Measurements from ENCODE around the gene NTM.
"Not testable (repeated sequence)": the region's sequence is repeated elsewhere in the genome, so short reads cannot be mapped to it uniquely, and the experiment has no call there.

The NTM gene

DNA sequence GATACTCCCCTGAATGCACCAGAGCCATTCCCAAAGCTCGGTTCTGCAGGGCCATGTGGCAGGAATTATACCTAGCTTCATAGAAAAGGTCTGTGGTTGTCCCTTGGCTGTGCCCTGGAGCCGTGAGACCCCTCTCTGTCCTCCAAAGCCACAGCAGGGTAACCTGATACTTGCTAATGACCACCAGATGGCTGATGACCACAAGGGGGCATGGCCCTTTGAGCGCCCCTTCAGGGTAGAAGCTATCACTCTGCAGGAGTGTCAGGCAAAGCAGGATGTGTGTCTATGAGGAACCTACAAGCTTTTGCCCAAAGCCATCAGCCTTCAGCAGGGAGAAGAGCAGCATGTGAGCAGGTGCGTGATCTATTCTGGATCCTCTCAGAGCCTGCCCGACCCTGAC lies 95.3 kb downstream of the NTM start:
- DNase-seq = no peak

DNA sequence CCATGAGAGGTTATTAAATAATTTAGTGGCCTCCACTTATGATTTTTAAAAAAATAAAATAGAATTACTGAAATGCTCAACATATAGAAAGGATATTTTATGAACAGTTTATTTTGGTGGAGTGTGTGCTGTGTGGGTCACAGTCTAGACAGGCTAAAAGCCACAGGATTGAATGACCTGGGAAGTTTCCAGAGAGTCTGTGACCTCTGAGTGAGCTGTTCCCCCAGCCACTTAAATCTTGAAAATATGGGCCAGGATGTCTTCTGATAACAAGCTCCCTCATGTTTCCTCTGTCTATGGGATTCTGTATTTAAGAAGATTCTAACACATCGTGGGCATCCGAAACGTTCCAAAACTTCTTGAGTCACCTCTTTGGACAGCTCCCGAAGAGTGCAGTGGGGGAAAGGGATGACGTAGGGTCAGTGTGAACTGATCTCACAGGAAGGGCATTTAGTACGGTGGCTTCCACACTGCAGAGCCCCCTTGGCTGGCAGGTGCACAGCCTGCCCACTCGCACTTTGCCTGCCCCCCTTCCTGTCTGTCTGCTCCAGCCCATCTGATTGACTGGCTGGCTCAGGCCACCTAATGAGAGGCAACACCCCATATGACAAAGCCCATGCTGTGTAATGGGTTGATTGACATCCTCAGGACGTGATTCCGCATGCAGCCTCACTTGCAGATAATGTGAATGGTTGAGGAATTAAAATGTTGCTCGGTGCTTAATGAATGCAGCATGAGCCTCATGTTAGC lies 97.4 kb downstream of the NTM start:
- no peak for DNase-seq

DNA sequence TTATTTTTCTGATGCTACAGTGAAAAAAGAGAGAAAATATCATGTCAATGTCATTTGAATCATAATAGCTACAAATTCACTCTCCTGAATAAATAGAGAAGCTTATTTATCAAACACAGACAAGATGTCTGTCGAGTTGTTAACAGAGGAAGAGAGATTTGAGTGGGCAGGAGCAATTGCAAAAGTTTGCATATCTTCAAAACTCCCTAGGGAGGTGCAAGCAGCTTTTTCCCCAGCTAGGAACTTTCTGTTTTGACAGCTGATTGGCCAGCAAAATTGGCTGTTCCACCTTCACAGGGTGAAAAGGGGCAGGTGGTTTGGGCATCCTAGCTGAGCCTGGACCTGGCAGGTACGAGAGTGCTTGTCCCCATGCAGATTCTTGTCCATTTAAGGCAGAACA lies 98.2 kb downstream of the NTM start:
- no peak for DNase-seq

DNA sequence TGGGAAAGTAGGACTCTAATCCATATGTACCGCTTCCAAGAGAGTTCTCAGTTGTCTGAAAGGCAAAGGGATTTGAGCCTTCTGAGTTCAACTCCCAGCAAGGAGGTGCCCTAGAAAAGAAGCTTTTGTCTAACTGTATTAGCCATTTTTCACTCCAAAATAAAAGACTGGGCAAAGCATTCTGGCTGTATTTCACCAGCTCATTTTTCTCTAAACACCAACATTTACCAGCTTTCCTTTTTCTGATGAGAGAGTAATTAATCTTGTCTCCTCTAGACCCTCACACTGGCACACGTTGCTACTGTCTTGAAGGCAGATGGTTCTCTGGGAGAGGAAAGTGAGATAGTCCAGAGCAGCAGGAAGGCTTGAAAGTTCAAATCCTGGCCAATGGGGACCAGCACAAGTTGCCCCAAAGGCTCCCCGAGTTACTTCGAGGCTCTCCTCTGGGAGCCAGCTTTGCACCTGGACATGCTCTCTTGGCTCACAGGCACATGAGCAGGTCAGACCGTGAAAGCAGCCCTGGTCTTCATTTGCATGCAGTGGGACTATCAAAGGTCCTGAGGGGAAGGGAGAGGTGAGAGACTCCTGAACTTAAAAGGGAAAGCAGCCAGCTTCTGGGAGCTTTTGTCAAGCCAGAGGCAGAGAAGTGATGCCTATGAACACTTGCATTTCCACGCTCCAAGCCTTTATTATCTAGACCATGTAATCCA lies 100.0 kb downstream of the NTM start:
- no peak for DNase-seq

DNA sequence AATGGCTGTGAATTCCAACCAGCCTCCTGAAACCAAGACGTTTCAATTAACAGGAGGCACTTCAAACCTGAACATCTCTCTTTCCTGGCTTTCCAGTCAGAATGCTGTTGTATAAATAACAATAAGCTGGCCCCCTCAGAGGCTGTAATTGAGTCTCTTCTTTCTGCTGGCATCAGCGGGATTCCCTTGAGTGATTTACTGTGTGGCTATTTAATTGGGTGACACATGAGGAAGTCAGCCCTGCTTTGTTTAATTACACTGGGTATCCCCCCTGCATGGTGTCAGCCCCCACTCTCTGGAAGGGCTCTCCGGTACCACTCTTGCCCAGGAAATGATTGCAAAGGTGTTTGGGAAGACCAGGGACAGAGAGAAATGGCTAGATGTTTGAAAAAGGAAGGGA lies 101.6 kb downstream of the NTM start:
- DNase-seq = no peak

DNA sequence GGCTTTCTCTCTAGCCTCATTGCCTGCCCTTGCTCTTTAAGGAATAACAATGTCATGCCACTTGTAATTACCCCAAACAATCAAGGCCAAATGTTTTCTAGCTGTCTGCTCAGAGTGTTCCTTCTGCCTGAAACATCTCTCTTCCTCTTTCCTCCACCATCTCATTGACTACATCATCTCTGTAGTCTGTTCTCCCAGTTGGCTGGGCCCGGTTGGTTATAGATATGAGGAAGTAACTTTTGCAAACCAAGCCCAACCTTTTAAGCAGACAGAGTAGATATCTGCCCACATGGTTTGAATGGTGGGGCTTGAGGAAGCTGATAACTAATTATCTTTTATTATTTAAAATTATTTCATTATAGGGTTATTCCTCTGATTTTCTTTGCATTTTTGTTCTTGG lies 104.5 kb downstream of the NTM start:
- no peak for DNase-seq

DNA sequence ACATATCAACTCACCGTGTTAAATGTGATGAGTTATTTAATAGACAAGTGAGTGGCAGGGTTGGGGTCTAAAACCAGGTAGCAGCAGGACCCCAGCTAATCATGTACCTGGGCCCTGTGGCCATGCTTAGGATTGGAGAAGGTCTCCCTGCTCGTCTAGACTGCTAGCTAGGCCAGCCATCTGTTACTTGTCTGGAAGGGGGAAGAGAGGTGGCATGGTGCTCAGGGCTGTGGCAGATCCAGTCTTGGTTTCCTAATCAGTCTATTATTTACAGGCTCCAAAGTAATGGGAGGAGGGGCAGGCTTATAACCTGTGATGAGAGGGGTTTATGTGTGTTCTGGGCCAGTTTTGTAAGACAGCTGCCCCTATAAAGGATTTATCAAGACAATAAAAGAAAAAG lies 105.9 kb downstream of the NTM start:
- no peak for DNase-seq

DNA sequence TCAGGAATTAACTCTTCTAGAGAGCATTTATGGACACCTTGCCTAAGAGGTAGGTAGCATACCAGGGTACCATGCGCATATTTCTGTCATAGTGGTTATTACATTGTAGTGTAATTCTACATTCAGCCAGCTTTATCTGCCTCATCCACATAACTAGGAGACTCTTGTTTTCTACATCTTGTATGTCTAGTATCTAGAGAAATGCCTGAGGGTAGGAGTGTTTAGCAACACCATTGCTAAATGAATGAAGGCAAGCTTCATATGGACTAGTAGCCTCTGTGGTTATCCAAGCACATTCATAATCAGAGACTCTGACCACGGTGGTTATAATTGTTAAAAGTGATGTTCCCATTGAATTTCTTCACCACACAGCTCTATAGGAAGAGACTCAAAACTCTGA lies 107.9 kb downstream of the NTM start:
- DNase-seq = no peak

DNA sequence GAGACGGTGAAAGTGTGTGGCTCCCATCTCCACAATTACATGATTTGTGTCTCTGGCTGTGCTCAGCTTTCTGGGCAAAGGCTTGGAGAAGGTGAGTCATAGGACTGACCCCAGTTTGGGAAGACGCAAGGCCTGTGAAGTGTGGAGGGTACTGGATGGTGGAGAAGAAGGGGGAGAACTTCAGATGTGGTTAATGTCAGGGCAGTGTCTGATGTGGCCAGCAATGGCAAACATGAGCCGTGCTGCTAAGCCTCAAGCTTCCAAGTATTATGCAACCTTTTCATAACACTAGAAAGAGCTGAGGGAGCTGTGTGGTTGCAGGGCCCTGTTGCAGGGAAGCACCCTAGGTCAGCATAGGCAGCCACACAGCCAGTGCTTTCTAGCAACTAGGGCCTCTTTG lies 110.9 kb downstream of the NTM start:
- DNase-seq = no peak

DNA sequence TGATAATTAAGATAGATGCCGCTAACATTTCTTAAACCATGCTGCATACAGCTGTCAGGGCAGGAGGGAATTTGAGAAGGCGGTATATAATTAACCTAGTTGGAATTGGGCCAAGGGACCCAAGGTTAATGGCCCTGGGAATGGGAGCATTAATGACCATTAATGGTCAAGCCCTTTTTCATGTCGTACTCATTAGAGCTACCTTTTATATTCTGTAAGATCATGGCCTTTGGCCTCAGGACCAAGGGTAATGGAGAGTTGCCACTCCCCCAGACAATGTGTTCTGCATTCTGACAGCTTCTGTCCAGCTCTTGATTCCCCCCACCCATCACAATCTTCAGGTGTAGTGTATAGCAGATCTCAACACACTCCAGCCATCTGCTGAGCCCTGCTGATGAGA lies 111.6 kb downstream of the NTM start:
- no peak for DNase-seq

DNA sequence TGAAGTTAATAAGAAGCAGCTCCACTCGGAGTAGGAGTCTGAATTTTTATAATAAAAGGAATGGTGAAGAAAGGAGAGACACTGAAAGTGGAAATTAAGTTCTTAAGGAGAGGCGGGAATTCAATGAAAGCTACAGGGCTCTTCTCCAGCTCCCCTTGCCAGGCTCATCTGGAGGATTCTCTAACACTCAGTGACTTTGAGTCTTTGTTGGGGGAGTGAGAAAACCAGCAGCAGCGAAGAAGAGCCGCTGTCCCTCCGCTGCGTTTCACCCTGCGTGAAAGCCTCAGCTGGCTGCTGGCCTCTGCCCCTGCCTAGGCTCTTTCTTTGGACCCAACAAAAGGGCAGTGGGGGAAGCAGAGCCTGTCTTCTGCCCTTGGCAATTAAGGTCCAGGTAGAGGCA lies 113.0 kb downstream of the NTM start:
- no peak for DNase-seq

DNA sequence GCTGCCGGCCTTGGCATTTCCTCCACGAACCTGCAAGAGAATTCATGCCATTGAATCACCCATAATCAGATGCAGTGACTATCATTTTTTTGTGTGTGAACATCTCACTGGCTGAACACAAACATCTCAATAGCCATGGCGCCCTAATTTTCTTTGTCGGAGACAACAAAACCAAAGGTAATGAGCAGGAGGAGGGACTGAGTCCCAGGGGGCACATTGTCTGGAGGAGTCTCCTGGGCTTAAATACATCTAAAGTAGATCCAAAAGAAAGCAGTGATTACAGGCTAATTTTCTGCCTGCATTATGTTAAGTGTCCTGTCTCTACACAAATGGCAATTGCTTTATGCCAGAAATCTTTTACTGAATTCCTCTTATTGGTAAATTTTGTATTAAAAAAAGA lies 113.5 kb downstream of the NTM start:
- no peak for DNase-seq

DNA sequence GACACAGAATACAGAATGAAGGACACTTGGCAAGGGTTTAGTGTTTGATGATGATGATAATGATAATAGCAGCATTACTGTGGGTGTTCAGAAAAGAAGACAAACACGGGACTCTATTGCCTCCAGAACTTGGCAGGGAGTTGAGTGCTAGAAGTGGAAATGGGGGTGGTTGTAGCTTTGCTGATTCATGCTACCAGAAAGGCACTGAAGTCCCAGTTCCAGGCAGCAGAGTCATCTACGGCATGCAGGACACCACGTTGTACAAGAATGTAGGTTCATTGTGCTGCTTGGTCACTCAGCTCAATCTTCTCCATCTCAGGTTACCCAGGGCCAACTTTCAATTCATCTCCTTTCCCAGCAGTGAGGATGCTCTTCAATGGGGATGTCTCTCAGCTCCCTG lies 115.7 kb downstream of the NTM start:
- DNase-seq = no peak

DNA sequence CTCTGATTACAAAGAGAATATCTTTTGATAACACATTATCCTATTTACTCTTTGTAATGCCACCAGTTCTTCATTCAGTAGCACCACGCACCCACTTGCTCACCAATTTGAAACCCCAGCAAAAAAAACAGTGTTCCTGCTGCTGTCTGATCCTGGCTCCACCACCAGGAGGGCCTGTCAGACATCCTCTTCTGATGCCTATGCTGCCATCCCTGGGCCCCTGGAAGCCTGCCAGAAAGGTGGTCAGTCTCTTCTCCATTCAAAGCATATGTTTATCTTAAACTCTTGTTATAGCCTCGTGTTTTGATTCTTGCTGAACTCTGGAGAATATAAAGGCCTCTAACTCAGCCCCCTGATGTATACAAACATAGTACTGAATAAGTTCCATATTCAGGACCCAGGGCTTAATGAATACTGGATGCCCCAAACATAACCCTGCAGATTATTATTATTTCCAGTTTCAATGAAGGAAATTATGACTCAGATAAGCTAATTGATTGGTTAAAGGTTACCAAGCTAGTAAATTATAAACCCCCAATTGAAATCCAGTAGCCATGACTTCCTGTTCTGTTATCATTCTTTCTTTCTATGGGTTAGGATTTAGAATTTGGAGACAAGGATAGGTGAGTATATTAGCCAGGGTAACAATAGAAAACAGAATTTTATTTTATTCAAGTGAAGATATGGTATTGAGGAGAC lies 116.7 kb downstream of the NTM start:
- DNase-seq = no peak

DNA sequence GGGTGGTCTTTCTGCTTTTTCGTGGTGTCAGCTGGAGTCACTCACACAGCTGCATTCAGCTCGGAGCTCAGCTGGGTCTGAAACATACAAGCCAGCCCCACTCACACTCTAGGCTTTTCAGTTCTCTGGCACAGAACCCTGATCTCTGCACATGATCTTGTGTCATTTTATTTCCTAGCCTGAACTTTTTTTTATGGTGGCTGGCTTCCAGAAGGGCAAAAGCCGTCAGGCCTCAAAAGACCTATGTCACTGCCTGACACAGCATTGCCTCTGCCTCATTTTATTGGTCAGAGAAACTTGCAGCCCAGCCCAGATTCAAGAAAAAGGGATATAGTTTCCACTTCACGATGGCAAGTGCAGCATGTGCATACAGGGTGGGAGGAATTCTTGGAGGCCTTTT lies 117.8 kb downstream of the NTM start:
- no peak for DNase-seq

DNA sequence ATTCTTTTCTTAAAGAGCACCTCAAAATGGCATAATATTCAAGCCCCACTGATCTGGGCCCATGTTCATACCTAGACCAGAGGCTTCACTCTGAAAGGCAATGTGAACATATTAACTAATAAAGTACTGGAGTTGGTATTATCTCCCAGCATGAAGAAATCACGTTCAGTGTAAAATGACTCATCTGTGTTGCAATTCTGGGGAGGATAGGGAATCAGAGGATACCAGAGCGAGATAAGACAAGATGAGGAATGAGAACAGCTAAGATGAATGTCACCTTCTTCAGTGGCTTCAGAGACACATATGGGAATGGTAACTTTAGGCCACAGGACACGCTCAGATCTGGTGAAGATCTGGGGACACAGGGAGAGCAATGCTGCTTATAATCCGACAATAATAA lies 121.1 kb downstream of the NTM start:
- DNase-seq = no peak

DNA sequence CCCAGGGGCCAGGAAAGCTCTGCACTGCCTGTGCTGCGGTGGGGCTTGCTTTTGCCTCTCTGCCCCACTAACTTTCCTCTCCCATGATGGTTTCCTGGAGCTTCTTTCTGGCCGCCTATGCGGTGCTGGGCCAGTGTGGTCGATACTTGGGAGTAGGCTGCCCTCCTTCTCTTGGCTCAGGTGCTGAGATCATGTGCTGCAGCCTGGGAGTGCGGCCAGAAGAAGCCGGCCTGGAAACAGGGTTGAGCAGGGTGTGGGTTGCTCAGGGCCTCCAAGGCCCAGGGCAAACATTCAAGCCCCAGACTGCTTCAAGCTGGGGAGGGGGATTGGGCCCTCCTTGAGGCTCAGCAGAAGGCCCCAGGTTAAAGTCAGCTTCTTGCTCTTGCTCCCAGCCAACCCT lies 125.0 kb downstream of the NTM start:
- no peak for DNase-seq

DNA sequence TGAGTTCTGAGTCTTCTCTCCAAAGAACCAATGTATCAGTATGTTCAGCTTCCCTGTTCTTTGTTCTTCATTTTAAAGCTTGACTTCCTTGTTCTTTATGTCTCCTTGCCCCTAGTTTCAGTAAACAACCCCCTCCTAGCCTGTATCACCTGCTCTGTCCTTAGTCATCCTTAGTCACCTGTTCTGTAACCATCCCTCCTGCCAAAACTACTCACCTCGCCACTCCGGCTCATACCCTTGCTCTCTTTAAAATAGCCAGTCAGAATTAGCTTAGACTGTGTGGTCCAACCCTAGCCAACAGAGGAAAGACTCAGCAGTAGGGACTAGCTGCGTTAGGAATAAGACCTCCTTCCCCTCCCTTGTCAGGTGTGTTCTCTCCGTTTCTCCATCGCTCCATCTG lies 127.3 kb downstream of the NTM start:
- not testable (repeated sequence) for DNase-seq

DNA sequence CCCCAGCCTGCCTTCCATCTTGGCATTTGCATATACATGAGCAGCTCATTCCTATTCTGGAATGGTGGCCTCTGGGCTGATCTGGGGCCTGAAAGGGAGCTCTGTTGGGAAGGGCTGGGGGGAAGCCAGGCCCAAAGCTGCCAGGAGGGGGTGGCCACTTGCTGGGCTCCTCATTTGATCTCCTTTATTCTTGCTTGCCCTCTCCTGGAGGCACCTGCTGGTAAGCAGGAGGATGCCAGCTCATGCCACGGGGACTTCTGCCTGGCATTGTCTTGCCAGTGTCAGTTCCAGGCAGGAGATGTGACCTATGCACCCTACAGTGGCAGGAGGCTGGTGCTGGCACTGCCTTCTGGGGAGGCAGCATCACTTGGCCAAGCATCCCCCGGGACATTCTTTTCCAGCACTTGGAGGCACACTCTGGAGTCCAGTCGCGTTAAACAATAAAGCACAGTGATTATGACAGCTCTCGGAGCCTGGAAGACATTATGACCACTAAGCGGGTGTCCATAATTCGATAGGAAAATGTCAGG lies 128.3 kb downstream of the NTM start:
- DNase-seq = no peak

DNA sequence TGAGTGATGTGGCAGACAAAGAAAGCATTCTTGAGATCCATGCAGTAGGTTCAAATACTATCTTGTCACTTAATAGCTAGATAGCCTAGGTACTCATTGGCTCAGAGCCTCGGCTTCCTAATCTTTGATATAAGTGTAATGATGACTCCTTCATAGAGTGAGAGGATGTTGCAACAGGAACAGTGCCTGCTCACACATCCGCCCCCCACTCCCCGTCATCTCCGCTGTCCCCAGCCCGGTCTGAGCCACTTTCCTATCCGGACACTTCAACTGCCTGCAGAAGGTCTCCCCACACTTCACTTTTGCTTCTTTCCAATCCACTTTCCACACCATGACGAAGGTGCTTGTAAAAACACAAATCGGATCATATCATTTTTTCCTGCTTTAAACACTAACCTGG lies 128.8 kb downstream of the NTM start:
- DNase-seq = no peak

DNA sequence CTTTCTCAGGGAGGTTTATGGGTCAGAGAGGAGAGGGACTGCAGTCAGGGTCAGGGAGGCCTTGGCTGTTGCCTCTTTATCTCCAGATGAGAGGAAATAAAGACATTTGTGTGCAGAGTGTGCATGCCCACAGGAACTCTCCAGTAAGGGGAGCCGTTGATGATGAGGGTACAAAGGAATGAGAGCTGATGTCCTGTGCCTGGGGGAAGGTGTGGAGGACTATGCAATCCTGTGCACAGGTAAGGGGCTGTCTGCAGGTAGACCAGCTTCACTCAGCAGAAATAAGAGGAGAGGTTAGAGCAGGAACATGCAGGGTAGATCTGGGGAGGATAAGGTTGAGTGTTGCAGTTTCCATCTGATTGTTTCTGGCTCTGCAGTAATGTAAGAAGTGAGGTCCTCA lies 132.6 kb downstream of the NTM start:
- no peak for DNase-seq

DNA sequence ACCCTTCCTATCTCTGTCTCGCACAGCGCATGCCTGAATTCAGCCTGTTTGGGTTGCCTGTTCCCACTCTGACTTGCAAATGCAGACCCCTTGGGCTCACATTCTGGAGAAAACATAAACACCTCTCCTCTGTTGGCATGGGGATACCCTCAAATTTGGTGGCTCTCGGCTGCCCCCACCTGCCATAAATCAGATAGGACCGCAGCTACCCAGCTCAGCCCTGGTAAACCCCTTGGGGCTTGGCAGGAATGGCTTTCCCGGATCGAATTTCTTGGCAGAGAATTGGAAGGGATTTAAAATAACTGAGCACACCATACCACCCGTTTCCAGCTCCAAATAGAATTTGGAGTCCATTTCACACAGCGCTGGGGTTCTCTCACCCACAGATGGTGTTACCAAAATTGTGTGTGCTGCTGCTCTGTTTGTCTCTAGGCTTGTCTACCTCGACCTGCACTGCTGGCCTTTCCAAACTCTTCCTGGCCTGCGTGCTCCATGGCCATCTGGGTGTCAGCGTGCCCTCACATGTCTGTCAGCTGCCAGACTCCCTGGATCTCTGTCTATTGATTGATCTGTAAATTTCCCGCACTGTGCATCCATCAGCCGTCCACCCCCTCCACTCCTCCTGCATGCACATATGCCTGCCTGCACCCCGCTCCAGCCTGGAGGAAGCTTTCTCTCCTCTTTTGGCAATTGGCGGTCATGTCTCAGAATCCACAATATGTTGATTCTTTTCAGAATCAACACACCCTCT lies 134.0 kb downstream of the NTM start:
- DNase-seq = no peak

DNA sequence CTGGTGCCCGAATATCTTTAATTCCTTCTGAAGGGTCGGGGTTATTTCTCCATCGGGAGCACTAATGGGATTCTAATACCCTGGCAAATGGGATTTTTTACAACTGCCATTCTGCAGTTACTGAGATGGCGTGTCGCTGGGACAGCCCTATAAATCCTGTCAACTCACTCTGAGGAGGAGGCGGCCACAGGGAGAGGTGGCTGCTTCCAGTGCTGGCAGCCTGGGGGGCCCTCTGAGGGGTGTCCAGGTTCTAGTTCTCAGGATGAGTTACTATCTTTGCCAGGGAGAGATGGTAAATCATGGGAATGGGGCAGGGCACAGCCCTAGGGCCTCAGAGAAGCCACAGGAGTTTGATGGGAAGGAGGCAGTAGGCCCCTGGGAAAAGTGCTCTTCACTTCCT lies 135.9 kb downstream of the NTM start:
- DNase-seq = no peak
